ENCODE data around the gene NPAS4.
"Not testable (repeated sequence)": the region's sequence is repeated elsewhere in the genome, so short reads cannot be mapped to it uniquely, and the experiment has no call there.

NPAS4 gene

DNA sequence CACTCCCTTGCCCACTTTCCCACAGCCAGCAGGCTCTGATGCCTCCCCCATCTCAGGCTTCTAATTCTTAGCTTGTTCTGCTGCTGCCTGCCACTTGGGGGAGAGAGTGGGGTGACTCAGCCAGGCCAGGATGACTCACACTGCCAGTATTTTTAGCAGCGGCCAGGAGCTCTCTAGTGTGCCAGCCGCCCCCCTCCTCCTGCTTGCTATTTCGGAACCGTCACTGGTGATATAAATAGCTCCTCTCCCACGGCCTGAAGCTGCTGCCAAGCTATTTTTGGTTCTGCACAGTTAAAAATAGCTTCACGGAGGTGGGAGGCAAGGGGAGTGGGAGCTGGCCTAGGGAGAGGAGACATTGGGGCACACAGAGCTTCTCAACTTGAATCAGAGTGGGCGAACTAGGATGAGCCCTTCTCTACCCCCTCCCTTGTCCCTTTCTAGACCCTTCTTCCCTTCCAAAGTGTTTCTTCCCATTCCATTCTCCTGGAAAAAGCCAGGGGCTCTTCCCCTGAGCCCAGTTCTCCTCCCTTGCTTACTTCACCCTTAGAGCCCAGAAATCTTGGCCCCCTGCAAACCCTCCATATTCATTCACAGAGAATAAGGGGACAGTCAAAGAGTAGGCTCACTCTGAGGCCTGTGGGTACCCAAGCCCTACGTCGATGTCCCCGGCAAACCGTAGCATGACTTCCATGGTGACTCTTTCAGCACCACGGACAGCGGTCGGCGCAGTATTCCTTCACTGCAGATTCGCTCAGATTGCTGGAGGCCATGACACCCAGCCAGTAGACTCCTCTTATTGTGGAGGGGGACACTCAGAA, 2.5 kb upstream of the NPAS4 start:
- DNase-seq, result peak; percentile 53

DNA sequence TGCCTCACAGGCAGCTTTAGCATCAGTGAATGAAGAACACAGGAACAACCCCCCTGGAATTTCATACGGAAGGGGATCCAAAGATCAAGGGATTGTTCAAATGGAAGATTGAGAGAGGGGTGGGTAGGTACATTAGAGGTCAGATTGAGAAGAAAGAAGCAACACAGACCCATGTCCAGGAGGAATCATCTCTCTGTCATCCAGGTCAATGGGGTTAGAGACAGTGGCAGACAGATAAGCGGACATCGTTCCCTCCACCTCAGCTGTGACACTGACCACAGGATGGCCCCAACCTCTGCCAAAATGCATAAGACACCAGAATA, 1.9 kb upstream of the NPAS4 start:
- DNase-seq, result no peak

DNA sequence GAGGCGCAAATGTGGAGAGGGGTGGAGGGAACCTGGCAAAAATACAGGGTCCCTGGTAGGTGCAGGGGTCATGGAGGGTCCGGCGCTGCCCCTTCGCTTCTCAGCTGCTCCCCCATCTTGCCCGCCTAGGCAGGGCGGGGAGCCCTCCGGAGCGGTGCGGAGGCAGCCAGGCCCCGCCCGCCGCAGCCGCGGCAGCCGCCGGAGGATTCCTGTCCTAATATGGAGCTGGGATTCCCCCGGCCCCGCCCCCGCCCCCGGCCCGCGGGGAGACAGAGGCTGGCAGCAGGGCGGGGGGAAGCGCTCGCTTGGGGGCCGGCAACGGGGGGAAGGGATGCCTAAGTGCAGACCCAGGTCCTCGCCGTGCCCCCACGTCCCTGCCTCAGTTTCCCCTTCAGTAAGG, 1.0 kb upstream of the NPAS4 start:
- no peak for DNase-seq

- DNase-seq, result peak; percentile 86
These were observed 814 bp downstream of the NPAS4 start for GRCh38 chr11:66421492-66422205.

DNA sequence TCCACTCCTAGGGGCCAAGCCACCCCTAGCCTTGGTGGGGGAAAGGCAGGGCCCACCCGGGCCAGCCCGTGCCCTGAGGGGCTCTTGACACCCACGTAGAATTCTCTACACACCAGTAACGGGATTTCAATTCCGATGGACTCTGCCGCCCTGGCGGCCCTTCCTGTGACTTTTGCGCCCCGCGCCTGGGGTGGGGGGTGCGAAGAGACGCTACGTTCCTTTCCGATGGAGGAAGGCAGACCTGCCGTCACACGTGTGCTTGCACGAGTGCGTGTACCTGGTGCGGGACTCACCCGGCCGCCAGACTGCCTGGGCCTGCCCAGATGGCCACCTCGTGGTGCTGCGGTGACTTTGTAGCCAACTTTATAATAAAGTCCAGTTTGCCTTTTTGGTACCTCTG, 5.5 kb downstream of the NPAS4 start:
- no peak for DNase-seq

- DNase-seq, result no peak
These were observed 8.1 kb downstream of the NPAS4 start for GRCh38 chr11:66428933-66429332.

GRCh38 chr11:66429983-66430602, 9.3 kb downstream of the NPAS4 start:
- peak; percentile 74 for DNase-seq

- DNase-seq, result not testable (repeated sequence)
These were observed 10.5 kb downstream of the NPAS4 start for GRCh38 chr11:66431287-66431686.

DNA sequence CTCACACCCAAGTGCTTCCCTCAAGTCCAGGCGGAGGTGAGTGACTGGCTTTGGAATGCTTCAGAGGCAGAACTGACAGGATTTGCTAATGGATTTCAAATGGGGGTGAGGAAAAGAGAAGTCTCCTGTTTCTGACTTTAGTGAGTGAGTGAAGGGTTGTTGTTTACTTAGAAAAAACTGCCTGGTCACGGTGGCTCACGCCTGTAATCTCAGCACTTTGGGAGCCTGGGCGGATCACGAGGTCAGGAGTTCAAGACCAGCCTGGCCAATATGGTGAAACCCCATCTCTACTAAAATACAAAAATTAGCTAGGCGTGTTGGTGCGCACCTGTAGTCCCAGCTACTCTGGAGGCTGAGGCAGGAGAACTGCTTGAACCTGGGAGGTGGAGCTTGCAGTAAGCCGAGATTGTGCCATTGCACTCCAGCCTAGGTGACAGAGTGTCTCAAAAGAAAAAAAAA, 11.1 kb downstream of the NPAS4 start:
- not testable (repeated sequence) for DNase-seq

DNA sequence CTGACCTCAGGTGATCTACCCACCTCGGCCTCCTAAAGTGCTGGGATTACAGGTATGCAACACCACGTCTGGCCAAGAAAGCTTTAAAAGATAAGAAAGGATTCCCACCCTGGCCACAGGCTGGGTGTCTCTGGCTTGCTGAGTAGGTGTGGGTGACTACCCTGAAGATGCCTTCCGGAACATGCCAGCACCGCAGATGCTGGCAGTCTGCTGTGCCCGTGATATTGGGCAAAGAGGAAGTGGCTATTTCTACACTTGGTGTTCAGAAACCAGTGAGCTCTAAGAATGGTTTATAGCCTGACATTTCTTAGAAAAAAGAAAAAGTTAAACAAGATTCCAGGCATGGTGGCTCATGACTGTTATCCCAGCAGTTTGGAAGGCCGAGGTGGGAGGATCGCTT, 11.8 kb downstream of the NPAS4 start:
- DNase-seq, result no peak

DNA sequence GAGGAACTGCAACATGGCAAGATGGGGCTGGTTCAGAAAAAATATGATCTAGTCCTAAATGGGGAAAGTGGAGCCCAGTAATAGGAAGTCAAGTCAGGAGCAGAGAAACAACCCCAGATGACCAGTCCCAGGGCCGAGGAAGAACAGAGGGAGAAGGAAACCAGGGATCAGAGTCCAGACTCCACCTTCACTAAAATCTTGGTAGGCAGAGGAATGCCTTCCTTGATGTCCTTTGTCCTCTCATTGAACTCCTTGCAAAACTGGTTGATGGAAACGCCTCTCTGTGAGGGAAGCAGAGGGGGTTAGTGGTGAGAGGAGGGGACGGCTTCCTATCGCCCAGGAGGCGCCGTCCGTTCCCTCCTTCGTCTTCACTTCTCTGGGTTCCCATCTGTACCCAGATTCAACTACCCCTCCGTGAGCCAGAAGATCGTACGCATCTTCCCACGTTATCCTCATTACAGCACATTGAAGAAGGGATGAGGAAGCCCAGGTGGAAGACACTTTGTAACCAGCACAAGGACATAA, 17.2 kb downstream of the NPAS4 start:
- no peak for DNase-seq

GRCh38 chr11:66438504-66439466, 17.9 kb downstream of the NPAS4 start, which contains the start of gene MRPL11:
Gene MRPL11 (minus strand): TSS chr11:66438848. CDS start chr11:66438754, 94 bp downstream.
- DNase-seq, result peak; percentile 90

- DNase-seq, result not testable (repeated sequence)
These were observed 19.5 kb downstream of the NPAS4 start for GRCh38 chr11:66440101-66440939.

- not testable (repeated sequence) for DNase-seq
These were observed 20.1 kb downstream of the NPAS4 start for GRCh38 chr11:66440940-66441282.

- no peak for DNase-seq
These were observed 22.8 kb downstream of the NPAS4 start for GRCh38 chr11:66443602-66444001.

DNA sequence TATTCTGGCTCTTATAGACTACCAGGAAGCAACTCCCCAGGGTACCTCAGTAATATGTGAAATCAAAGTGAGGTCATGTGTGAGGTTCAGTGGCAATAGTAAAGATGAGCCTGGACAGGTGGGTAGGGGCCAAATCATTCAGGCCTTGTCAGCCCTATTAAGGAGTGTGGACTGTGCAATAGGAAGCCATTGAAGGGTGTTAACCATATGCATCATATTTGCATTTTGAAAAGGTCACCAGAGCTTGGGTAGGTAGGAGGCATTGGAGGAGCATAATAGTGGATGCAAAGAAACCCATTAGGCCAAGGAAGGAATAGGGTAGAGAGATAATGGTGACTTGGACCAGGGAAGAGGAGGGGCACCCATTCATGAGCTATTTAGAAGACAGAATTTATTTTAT, 26.2 kb downstream of the NPAS4 start:
- no peak for DNase-seq

- no peak for DNase-seq
These were observed 27.7 kb downstream of the NPAS4 start for GRCh38 chr11:66448523-66448922.

GRCh38 chr11:66450560-66450959, 29.7 kb downstream of the NPAS4 start:
- no peak for DNase-seq

DNA sequence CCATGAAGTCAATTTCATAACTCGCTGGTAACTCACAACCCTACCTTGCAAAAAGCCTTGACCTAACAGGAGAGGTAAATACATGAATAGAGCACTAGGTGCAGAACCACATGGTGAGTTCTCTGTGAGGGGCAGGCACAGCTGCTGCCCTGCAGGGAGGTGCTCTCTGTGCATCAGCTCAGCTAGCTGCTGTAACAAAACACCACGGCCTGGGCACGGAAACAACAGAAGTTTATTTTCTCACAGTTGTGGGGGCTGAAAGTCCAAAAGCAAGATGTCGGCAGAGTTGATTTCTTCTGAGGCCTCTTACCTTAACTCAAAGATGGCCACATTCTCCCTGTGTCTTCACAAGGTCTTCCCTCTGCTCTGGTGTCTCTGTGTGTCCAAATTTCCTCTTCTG, 30.8 kb downstream of the NPAS4 start:
- DNase-seq, result no peak

DNA sequence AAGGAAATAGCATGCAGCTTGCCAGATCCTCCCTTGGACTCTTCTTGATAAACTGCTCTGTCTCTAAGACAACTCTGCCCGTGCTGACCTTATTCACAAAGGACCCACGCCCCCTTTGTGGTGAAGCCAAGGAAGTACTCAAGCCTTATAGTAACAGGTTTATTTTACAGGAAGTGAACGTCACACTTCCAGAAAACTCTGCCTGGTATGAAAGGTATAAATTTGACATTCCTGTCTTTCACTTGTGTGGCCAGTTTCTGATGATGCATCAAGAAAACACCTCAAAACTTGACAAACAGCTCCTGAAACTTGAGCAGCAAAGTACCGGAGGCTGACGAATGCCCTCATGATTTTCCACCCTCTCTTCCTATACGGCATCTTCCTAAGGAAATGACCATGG, 33.4 kb downstream of the NPAS4 start:
- DNase-seq, result no peak

GRCh38 chr11:66454828-66455227, 34.0 kb downstream of the NPAS4 start:
- DNase-seq, result no peak

DNA sequence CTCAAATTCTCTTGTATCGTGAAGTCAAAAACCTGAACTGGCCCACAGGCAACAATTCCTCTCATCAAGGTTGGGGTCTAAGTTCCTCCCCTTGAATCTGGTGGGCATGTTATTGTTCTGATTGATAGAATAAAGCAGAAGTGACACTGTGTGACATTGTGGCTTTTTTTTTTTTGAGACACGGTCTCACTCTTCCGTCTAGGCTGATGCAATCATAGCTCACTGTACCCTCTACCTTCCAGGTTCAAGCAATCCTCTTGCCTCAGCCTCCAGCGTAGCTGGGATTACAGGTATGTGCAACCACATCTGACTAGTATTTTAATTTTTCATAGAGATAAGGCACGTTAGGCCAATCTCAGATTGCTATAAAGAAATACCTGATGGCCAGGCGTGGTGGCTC, 37.0 kb downstream of the NPAS4 start:
- DNase-seq, result no peak
